Stomach (tissue), 9 donors: ENCODE results near the gene ARID2. TPM values are rescaled to one million over a fixed set of nuclear protein-coding genes. Genes with fewer than 3 reads are reported as not detected.
A peak's percentile ranks its signal among the peaks of the same experiment; 100 is the strongest.

ENCODE experiments used
- DNase-seq, 2 donors: peaks; one replicate each; pipeline versions ENCODE4 v3.0.0 to v3.0.0-alpha.2; 2013 to 2019
- H3K27ac ChIP-seq, 5 donors: fragments of 200-600 bp in 4 of 5; sonication (generic) in 4 of 5; one replicate each; pipeline ENCODE4 v1.5.1; 2013 to 2019; ENCODE audit warnings: mild to moderate bottlenecking in 1 of 5, moderate library complexity in 1 of 5
- H3K27me3 ChIP-seq, 3 donors: fragments of 200-600 bp; sonication (generic); one replicate each; pipeline ENCODE4 v1.5.1; 2017 to 2019; ENCODE audit warnings: mixed run types in 1 of 3
- H3K36me3 ChIP-seq, 4 donors: fragments of 200-600 bp; sonication (generic); 1 replicate in 3 of 4; 2 replicates in 1 of 4; pipeline ENCODE4 v1.5.1; 2016 to 2019
- H3K4me1 ChIP-seq, 4 donors: fragments of 200-600 bp; sonication (generic); one replicate each; pipeline ENCODE4 v1.5.1; 2016 to 2019
- H3K4me3 ChIP-seq, 4 donors: fragments of 200-600 bp; sonication (generic) in 3 of 4; one replicate each; pipeline ENCODE4 v1.5.1; 2016 to 2019; ENCODE audit warnings: mild to moderate bottlenecking in 1 of 4
- H3K9me3 ChIP-seq, 4 donors: fragments of 200-600 bp; sonication (generic); one replicate each; pipeline ENCODE4 v1.5.1; 2016 to 2019
- EP300 ChIP-seq: sonication (generic); formaldehyde crosslinking; IDR thresholded peaks from one replicate; pipeline ENCODE4 v1.6.1; 2017; ENCODE audit warnings: antibody characterized with exemption
- POLR2A ChIP-seq, 4 donors: fragments of 450-650 bp; IDR thresholded peaks; one replicate each; pipeline ENCODE4 v1.6.1; 2016; ENCODE audit warnings: antibody characterized with exemption in 4 of 4, control low read depth in 2 of 4, mild to moderate bottlenecking in 1 of 4, moderate library complexity in 1 of 4
- POLR2AphosphoS5 ChIP-seq, 3 donors: sonication (generic); formaldehyde crosslinking; IDR thresholded peaks; one replicate each; pipeline ENCODE4 v1.6.1; 2016; ENCODE audit warnings: antibody characterized with exemption in 3 of 3
- WGBS, 5 donors: extraction: QIAGEN DNeasy Blood & Tissue Kit in 3 of 5; methylation state at CpG; one replicate each; pipeline versions ENCODE4 v1.1.5 to v1.1.7; 2013 to 2018; 5-methylcytosine and 5-hydroxymethylcytosine counted together
- intact Hi-C: fragments of 100-400 bp; cut with DNase I; formaldehyde crosslinking; loops from one replicate; pipeline ENCODE4 v1.15.1; 2023; ENCODE audit warnings: low total_unique reads
- polyA plus RNA-seq, 3 donors: library from polyadenylated mRNA; stranded (reverse); fragments of 200-250 nt; gene quantifications; one replicate each; pipeline ENCODE4 v1.2.3, GENCODE V29; 2013
- total RNA-seq, 5 donors: library from RNA; depleted of rRNA; stranded (reverse); fragments of >200 nt; gene quantifications; one replicate each; pipeline versions ENCODE4 v1.1.0 to v1.2.3, GENCODE V29; 2014 to 2016
- TF ChIP-seq, protein P1 (sequence below), 7 experiments: fragments of 450-650 bp in 4 of 7; fragments of 200-600 bp in 3 of 7; sonication (generic) in 3 of 7; IDR thresholded peaks; one replicate each; pipeline ENCODE4 v1.5.1; 2016 to 2019; ENCODE audit warnings: antibody characterized with exemption in 7 of 7, control low read depth in 2 of 7, mild to moderate bottlenecking in 1 of 7
- donor health status: healthy with polysubstance abuse.
- donor health status: Bipolar disorder and iron deficiency.
- donor health status: healthy.

Gene ARID2
- total and polyA plus RNA-seq, 8 donors: 2.6 to 80.4 (median 13.6) TPM

DNA sequence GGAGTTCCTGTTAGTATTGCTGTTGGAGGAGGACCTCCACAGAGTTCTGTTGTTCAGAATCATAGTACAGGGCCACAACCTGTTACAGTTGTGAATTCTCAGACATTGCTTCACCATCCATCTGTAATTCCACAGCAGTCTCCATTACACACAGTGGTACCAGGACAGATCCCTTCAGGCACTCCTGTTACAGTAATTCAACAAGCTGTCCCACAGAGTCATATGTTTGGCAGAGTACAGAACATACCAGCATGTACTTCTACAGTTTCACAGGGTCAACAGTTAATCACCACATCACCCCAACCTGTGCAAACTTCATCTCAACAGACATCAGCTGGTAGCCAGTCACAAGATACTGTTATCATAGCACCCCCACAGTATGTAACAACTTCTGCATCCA is 120.8 kb downstream of the ARID2 start:
- H3K4me1 ChIP-seq: peaks cover 0 to 6% (median 0%) of the 10 kb centered on the region in 4 donors
- H3K4me3 ChIP-seq: no peak overlapping the region
- peaks cover 22 to 67% (median 48%) of the 10 kb centered on the region in 4 donors for H3K36me3 ChIP-seq
- H3K27me3 ChIP-seq: no peaks in the 10 kb centered on the region
- DNase-seq: no peak
- intact Hi-C loops: no loop called here
- H3K27ac ChIP-seq: no peak overlapping the region
- no peaks in the 10 kb centered on the region for H3K9me3 ChIP-seq
- TF ChIP-seq, protein P1, sequence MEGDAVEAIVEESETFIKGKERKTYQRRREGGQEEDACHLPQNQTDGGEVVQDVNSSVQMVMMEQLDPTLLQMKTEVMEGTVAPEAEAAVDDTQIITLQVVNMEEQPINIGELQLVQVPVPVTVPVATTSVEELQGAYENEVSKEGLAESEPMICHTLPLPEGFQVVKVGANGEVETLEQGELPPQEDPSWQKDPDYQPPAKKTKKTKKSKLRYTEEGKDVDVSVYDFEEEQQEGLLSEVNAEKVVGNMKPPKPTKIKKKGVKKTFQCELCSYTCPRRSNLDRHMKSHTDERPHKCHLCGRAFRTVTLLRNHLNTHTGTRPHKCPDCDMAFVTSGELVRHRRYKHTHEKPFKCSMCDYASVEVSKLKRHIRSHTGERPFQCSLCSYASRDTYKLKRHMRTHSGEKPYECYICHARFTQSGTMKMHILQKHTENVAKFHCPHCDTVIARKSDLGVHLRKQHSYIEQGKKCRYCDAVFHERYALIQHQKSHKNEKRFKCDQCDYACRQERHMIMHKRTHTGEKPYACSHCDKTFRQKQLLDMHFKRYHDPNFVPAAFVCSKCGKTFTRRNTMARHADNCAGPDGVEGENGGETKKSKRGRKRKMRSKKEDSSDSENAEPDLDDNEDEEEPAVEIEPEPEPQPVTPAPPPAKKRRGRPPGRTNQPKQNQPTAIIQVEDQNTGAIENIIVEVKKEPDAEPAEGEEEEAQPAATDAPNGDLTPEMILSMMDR (IDR thresholded peaks at IDR 0.05): no peak

DNA sequence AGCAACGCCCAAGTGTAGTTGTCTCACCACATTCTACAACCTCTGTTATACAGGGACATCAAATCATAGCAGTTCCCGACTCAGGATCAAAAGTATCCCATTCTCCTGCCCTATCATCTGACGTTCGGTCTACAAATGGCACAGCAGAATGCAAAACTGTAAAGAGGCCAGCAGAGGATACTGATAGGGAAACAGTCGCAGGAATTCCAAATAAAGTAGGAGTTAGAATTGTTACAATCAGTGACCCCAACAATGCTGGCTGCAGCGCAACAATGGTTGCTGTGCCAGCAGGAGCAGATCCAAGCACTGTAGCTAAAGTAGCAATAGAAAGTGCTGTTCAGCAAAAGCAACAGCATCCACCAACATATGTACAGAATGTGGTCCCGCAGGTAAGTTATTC is 123.0 kb downstream of the ARID2 start:
- intact Hi-C loops: no loop called here
- H3K27ac ChIP-seq: no peak overlapping the region
- no peak overlapping the region for H3K4me3 ChIP-seq
- peaks cover 22 to 63% (median 48%) of the 10 kb centered on the region in 4 donors for H3K36me3 ChIP-seq
- peaks cover 0 to 6% (median 0%) of the 10 kb centered on the region in 4 donors for H3K4me1 ChIP-seq
- no peaks in the 10 kb centered on the region for H3K9me3 ChIP-seq
- no peak for TF ChIP-seq EP300
- no peak for TF ChIP-seq POLR2AphosphoS5 (IDR thresholded peaks at IDR 0.05)
- no peak for TF ChIP-seq POLR2A (IDR thresholded peaks at IDR 0.05)
- TF ChIP-seq, protein P1 (IDR thresholded peaks at IDR 0.05): no peak
- peak in 1 of 2 donors; percentile 11 for DNase-seq
- no peaks in the 10 kb centered on the region for H3K27me3 ChIP-seq
- 73 to 90% (median 89%) methylated on average over 7 of the region's 7 CpGs for whole genome bisulfite sequencing, 5 donors

DNA sequence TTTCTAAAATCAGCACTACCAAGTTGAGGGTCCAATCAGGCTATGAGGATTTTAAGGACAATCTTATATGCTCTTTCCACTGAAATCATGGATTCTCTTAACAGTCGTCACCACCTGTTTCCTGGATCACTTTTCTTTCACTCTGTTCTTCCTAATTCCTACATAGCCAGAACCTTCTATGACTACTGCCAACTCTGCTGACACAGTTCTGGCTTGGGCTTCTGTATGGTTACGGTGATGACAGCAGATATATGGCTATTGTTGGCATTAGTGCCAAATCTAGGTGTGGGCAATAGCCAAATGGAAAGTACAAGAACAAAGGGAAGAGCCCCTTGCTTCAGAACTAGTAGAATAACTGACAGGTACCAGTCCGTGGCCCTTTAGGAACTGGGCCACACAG is 124.0 kb downstream of the ARID2 start:
- intact Hi-C loops: no loop called here
- no peak for DNase-seq
- Histone ChIP-seq H3K27ac (no peak overlapping the region), H3K36me3 (peaks cover 22 to 62% (median 48%) of the 10 kb centered on the region in 4 donors), H3K4me1 (peaks cover 0 to 3% (median 0%) of the 10 kb centered on the region in 4 donors), H3K9me3 (no peaks in the 10 kb centered on the region), H3K4me3 (no peak overlapping the region), H3K27me3 (no peaks in the 10 kb centered on the region)
- TF ChIP-seq, protein P1 (IDR thresholded peaks at IDR 0.05): no peak
- TF ChIP-seq POLR2AphosphoS5 (IDR thresholded peaks at IDR 0.05) (no peak), POLR2A (IDR thresholded peaks at IDR 0.05) (no peak), EP300 (no peak)
- 92 to 98% (median 97%) methylated on average over 3 of the region's 3 CpGs for WGBS, 5 donors

DNA sequence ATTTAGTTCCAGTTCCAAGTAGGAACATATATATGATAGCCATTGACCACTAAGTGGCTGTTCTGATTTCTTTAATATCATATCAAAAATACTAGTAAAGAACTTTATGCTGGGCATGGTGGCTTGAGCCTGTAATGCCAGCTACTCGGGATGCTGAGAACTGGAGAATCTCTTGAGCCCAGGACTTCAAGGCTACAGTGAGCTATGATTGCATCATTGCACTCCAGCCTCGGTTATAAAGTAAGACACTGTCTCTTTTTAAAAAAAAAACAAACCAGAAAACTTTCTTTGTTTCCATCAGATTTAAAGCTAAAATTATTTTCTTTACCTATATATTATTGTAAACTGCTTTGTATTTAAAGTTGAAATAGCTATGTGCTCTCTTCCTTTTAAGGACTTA is 133.8 kb downstream of the ARID2 start:
- H3K36me3 ChIP-seq: peaks cover 0 to 42% (median 35%) of the 10 kb centered on the region in 4 donors
- TF ChIP-seq POLR2AphosphoS5 (IDR thresholded peaks at IDR 0.05): no peak
- no peak for TF ChIP-seq EP300
- TF ChIP-seq, protein P1 (IDR thresholded peaks at IDR 0.05): no peak
- no peak for TF ChIP-seq POLR2A (IDR thresholded peaks at IDR 0.05)
- 79 to 90% (median 86%) methylated on average over 2 of the region's 2 CpGs for WGBS, 5 donors
- H3K27me3 ChIP-seq: no peaks in the 10 kb centered on the region
- H3K4me3 ChIP-seq: no peak overlapping the region
- peaks cover 0 to 3% (median 0%) of the 10 kb centered on the region in 4 donors for H3K4me1 ChIP-seq
- no peak overlapping the region for H3K27ac ChIP-seq
- intact Hi-C loops: no loop called here
- H3K9me3 ChIP-seq: no peaks in the 10 kb centered on the region
- no peak for DNase-seq
